HCT116 (cell line): ENCODE measurements around the gene MN1. TPM values are rescaled to one million over a fixed set of nuclear protein-coding genes. Genes with fewer than 3 reads are reported as not detected.

Source experiments
- ATAC-seq: fragments of 200-7000 bp; cut with Tn5 transposase; 2 replicates; pipeline ENCODE4 v1.9.1; 2020; ENCODE audit warnings: mild to moderate bottlenecking, moderate library complexity
- BruUV-seq: library from RNA; stranded (reverse); fragments of 400-500 nt; replicated peaks from 2 replicates; lab custom pipeline; 2021; lab: Mats Ljungman, UMichigan
- CTCF ChIA-PET: fragments of 300-600 bp; sonication (Branson Sonifier 250); formaldehyde crosslinking; loops from one replicate; lab custom pipeline; 2021; ENCODE audit warnings: antibody characterized with exemption; lab: Charles Lee
- POLR2A ChIA-PET: fragments of 300-600, 350-600 bp; sonication (Branson Sonifier 250); formaldehyde crosslinking; loops from one replicate; lab custom pipeline; 2021; ENCODE audit warnings: antibody characterized with exemption; lab: Charles Lee
- RAD21 ChIA-PET, 2 experiments: fragments of 300-600 bp; sonication (Branson Sonifier 250); formaldehyde crosslinking; loops; one replicate each; lab custom pipeline; 2023; ENCODE audit warnings: low total read pairs in 2 of 2; ENCODE audit not compliant: uncharacterized antibody in 2 of 2, unreplicated experiment in 2 of 2, low non-redundant PET in 1 of 2; lab: Charles Lee
- DNase-seq: peaks from one replicate; pipeline ENCODE4 v3.0.0-alpha.2; 2010; ENCODE audit warnings: low read depth, low spot score
- H2AFZ ChIP-seq: fragments of 200-600 bp; shearing (Covaris generic), sonication (generic); 2 replicates; pipeline ENCODE4 v1.6.1; 2017; ENCODE audit warnings: low read depth, mixed run types, mixed read lengths, antibody characterized with exemption, low read length; ENCODE audit not compliant: poor library complexity, severe bottlenecking
- H3K27ac ChIP-seq: 2 replicates; pipeline ENCODE4 v1.5.1; 2012; ENCODE audit warnings: low read depth, low read length
- H3K27me3 ChIP-seq: fragments of 200-600 bp; sonication (generic); 2 replicates; pipeline ENCODE4 v1.6.1; 2016; ENCODE audit warnings: mixed run types, low read length, mixed read lengths; ENCODE audit not compliant: insufficient read depth
- H3K36me3 ChIP-seq, 2 experiments: fragments of 200-500 bp in 1 of 2; fragments of 200-600 bp in 1 of 2; sonication (Bioruptor generic) in 1 of 2; sonication (generic) in 1 of 2; 2 replicates each; pipeline versions ENCODE4 v1.5.1 to v1.6.1; 2014 to 2016; ENCODE audit warnings: low read length in 2 of 2, inconsistent platforms in 1 of 2, mixed read lengths in 1 of 2, mixed run types in 1 of 2; ENCODE audit not compliant: insufficient read depth in 2 of 2, control insufficient read depth in 1 of 2
- H3K4me1 ChIP-seq, 2 experiments: fragments of 200-600 bp in 1 of 2; sonication (generic) in 1 of 2; 2 replicates each; pipeline versions ENCODE4 v1.5.1 to v1.6.1; 2012 to 2017; ENCODE audit warnings: low read length in 2 of 2, inconsistent platforms in 1 of 2, mild to moderate bottlenecking in 1 of 2, mixed read lengths in 1 of 2, mixed run types in 1 of 2, moderate library complexity in 1 of 2; ENCODE audit not compliant: insufficient read depth in 2 of 2, control insufficient read depth in 1 of 2
- H3K4me2 ChIP-seq: fragments of 200-600 bp; sonication (generic); 2 replicates; pipeline ENCODE4 v1.6.1; 2017; ENCODE audit warnings: mixed run types, low read length, mixed read lengths
- H3K4me3 ChIP-seq, 2 experiments: fragments of 200-600 bp in 1 of 2; sonication (generic) in 1 of 2; replicated peaks in 1 of 2; 2 replicates each; pipeline ENCODE4 v1.5.1; 2011 to 2016; ENCODE audit warnings: low read length in 2 of 2, control low read depth in 1 of 2, low read depth in 1 of 2, mild to moderate bottlenecking in 1 of 2, mixed read lengths in 1 of 2, mixed run types in 1 of 2
- H3K79me2 ChIP-seq: fragments of 200-600 bp; sonication (generic); 2 replicates; pipeline ENCODE4 v1.6.1; 2017; ENCODE audit warnings: mild to moderate bottlenecking, mixed run types, low read length, moderate library complexity, mixed read lengths; ENCODE audit not compliant: insufficient read depth
- H3K9ac ChIP-seq: fragments of 200-600 bp; sonication (generic); 2 replicates; pipeline ENCODE4 v1.6.1; 2016; ENCODE audit warnings: low read length, mixed read lengths
- H3K9me2 ChIP-seq: fragments of 200-600 bp; sonication (generic), shearing (Covaris generic); 2 replicates; pipeline ENCODE4 v1.6.1; 2017; ENCODE audit warnings: mixed run types, mild to moderate bottlenecking, moderate library complexity; ENCODE audit not compliant: insufficient read depth
- H3K9me3 ChIP-seq, 2 experiments: fragments of 200-500 bp in 1 of 2; fragments of 200-600 bp in 1 of 2; sonication (Bioruptor generic) in 1 of 2; sonication (generic) in 1 of 2; 2 replicates each; pipeline ENCODE4 v1.6.1; 2014 to 2017; ENCODE audit warnings: low read length in 2 of 2, mixed read lengths in 2 of 2, inconsistent platforms in 1 of 2, low read depth in 1 of 2, mild to moderate bottlenecking in 1 of 2, mixed run types in 1 of 2, moderate library complexity in 1 of 2; ENCODE audit not compliant: control insufficient read depth in 1 of 2, insufficient read depth in 1 of 2
- H4K20me1 ChIP-seq: fragments of 200-600 bp; sonication (generic), shearing (Covaris generic); 2 replicates; pipeline ENCODE4 v1.6.1; 2017; ENCODE audit warnings: mixed run types, mild to moderate bottlenecking, moderate library complexity; ENCODE audit not compliant: insufficient read depth
- ATF3 ChIP-seq: IDR thresholded peaks from 2 replicates; pipeline ENCODE4 v1.6.1; 2012
- CBX3 ChIP-seq: IDR thresholded peaks from 2 replicates; pipeline ENCODE4 v1.6.1; 2012; ENCODE audit warnings: low read depth
- CEBPB ChIP-seq: IDR thresholded peaks from 2 replicates; pipeline ENCODE4 v1.6.1; 2012; ENCODE audit warnings: low read depth
- ELF1 ChIP-seq: IDR thresholded peaks from 2 replicates; pipeline ENCODE4 v1.6.1; 2012; ENCODE audit warnings: low read depth, borderline replicate concordance
- EZH2 ChIP-seq: fragments of 200-600 bp; sonication (generic); IDR thresholded peaks from 2 replicates; pipeline ENCODE4 v1.6.1; 2017; ENCODE audit warnings: antibody characterized with exemption, mixed run types
- EZH2phosphoT487 ChIP-seq: fragments of 200-600 bp; IDR thresholded peaks from 2 replicates; pipeline ENCODE4 v1.6.1; 2018; ENCODE audit warnings: antibody characterized with exemption, borderline replicate concordance
- FOSL1 ChIP-seq: IDR thresholded peaks from 2 replicates; pipeline ENCODE4 v1.6.1; 2012; ENCODE audit warnings: low read depth
- JUND ChIP-seq: IDR thresholded peaks from 2 replicates; pipeline ENCODE4 v1.6.1; 2012
- MAX ChIP-seq: IDR thresholded peaks from 2 replicates; pipeline ENCODE4 v1.6.1; 2012
- POLR2A ChIP-seq: IDR thresholded peaks from 2 replicates; pipeline ENCODE4 v1.7.0; 2011; ENCODE audit warnings: borderline replicate concordance; ENCODE audit not compliant: insufficient read depth, insufficient read length; ENCODE audit errors: extremely low read depth
- POLR2AphosphoS5 ChIP-seq: IDR thresholded peaks from 2 replicates; pipeline ENCODE4 v1.6.1; 2011; ENCODE audit warnings: mild to moderate bottlenecking, low read depth, low read length, moderate library complexity
- RAD21 ChIP-seq: IDR thresholded peaks from 2 replicates; pipeline ENCODE4 v1.6.1; 2012; ENCODE audit warnings: low read depth, mild to moderate bottlenecking
- REST ChIP-seq: IDR thresholded peaks from 2 replicates; pipeline ENCODE4 v1.6.1; 2012; ENCODE audit warnings: low read depth
- SIN3A ChIP-seq: IDR thresholded peaks from 2 replicates; pipeline ENCODE4 v1.6.1; 2012; ENCODE audit warnings: low read depth
- SP1 ChIP-seq: IDR thresholded peaks from 2 replicates; pipeline ENCODE4 v1.6.1; 2012; ENCODE audit warnings: low read depth
- TCF7L2 ChIP-seq: IDR thresholded peaks from 2 replicates; pipeline ENCODE4 v1.7.0; 2011; ENCODE audit warnings: borderline replicate concordance, inconsistent platforms; ENCODE audit not compliant: insufficient read depth, insufficient read length; ENCODE audit errors: extremely low read depth
- YY1 ChIP-seq: IDR thresholded peaks from 2 replicates; pipeline ENCODE4 v1.6.1; 2011; ENCODE audit warnings: low read length, low read depth, moderate library complexity, mild to moderate bottlenecking; ENCODE audit not compliant: insufficient replicate concordance; ENCODE audit errors: extremely low read depth
- ZFX ChIP-seq: fragments of 450-650 bp; IDR thresholded peaks from 2 replicates; pipeline ENCODE4 v1.6.1; 2017
- ZNF274 ChIP-seq: fragments of 200-500 bp; sonication (Bioruptor generic); IDR thresholded peaks from 2 replicates; pipeline ENCODE4 v1.6.1; 2014; ENCODE audit warnings: mild to moderate bottlenecking, low read depth, low read length, inconsistent platforms
- intact Hi-C: fragments of 100-400 bp; cut with micrococcal nuclease; formaldehyde crosslinking; loops from 2 replicates; pipeline ENCODE4 v1.10.0; 2022
- total RNA-seq: library from RNA; stranded (reverse); gene quantifications from one replicate; pipeline ENCODE4 v1.2.1, GENCODE V29; 2021; ENCODE audit not compliant: unreplicated experiment

MN1 gene
- total RNA-seq, 1 experiment from 2014 or later = 2.9 TPM

DNA sequence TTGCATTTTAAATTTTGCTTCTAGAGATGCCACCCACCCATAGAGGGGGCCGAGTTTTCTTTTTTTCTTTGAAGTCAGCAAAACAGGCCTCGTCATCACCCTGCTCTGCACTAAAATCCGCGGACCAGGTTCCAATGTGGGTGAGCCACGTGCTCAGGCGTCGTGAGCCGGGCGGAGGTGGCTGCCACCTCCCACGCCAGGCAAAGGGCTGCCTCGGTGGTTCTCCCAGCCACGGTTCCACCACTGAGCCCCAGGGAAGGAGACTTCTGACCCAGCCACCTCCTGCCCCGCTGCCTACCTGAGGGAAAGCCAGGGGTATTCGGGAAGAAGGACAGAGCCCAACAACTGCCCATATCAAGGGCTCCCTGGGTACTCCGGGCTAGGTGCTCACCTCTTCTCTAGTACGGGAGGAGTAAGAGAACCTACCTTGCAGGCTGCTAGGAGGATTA is 45.3 kb downstream of the MN1 start:
- H3K27me3 ChIP-seq = no peaks in the 10 kb centered on the region
- no peak overlapping the region for H3K27ac ChIP-seq
- peaks cover 0 to 9% of the 10 kb centered on the region in 2 experiments; a peak in 2 of 4 replicates for H3K4me1 ChIP-seq
- no peaks in the 10 kb centered on the region for H4K20me1 ChIP-seq
- no peaks in the 10 kb centered on the region for H3K9me3 ChIP-seq
- no peak overlapping the region for H3K9ac ChIP-seq
- no peak overlapping the region for H2AFZ ChIP-seq
- no peak overlapping the region for H3K4me2 ChIP-seq
- H3K36me3 ChIP-seq = no peaks in the 10 kb centered on the region
- ChIA-PET POLR2A (no interaction called here), RAD21 (no interaction called here), CTCF (no interaction called here)
- DNase-seq (no peak), ATAC-seq (no peak)
- H3K79me2 ChIP-seq = no peaks in the 10 kb centered on the region
- TF ChIP-seq CBX3 = no peak
- no peak for TF ChIP-seq POLR2A
- no peak for TF ChIP-seq EZH2
- no peak for TF ChIP-seq ATF3
- TF ChIP-seq MAX = no peak
- TF ChIP-seq ELF1 = no peak
- TF ChIP-seq SIN3A = no peak
- no peak for TF ChIP-seq FOSL1
- TF ChIP-seq SP1 = no peak
- TF ChIP-seq RAD21 = no peak
- no peak for TF ChIP-seq YY1
- no peak for TF ChIP-seq EZH2phosphoT487
- TF ChIP-seq CEBPB = no peak
- no peak for TF ChIP-seq JUND
- TF ChIP-seq ZNF274 = no peak
- no peak for TF ChIP-seq POLR2AphosphoS5
- no peak for TF ChIP-seq REST
- TF ChIP-seq ZFX = no peak
- TF ChIP-seq TCF7L2 = no peak
- H3K9me2 ChIP-seq = no peaks in the 10 kb centered on the region
- intact Hi-C loops = no loop called here
- H3K4me3 ChIP-seq = no peak overlapping the region
- BruUV-seq = no TSS peak
